ENCODE results near the gene COPS7A.
"Not testable (repeated sequence)": the region's sequence is repeated elsewhere in the genome, so short reads cannot be mapped to it uniquely, and the experiment has no call there.

The COPS7A gene

GRCh38 chr12:6701078-6701768, 22.6 kb upstream of the COPS7A start:
- DNase-seq (ENCODE audit: low read depth in 2 of 2), result no peak

- no peak for DNase-seq (ENCODE audit: low read depth in 2 of 2)
These were observed 20.2 kb upstream of the COPS7A start for GRCh38 chr12:6703631-6704030.

- not testable (repeated sequence) for DNase-seq (ENCODE audit: low read depth in 2 of 2)
These were observed 15.5 kb upstream of the COPS7A start for GRCh38 chr12:6708351-6708750.

GRCh38 chr12:6708960-6709394, 14.9 kb upstream of the COPS7A start:
- DNase-seq (ENCODE audit: low read depth in 2 of 2), result no peak

- not testable (repeated sequence) for DNase-seq (ENCODE audit: low read depth in 2 of 2)
These were observed 7.6 kb upstream of the COPS7A start for GRCh38 chr12:6716031-6716873.

GRCh38 chr12:6716874-6717437, 6.9 kb upstream of the COPS7A start:
- no peak for DNase-seq (ENCODE audit: low read depth in 2 of 2)

GRCh38 chr12:6722863-6723262, 983 bp upstream of the COPS7A start:
- DNase-seq (ENCODE audit: low read depth in 2 of 2), result no peak

- DNase-seq (ENCODE audit: low read depth in 2 of 2), result no peak
These were observed 557 bp downstream of the COPS7A start for GRCh38 chr12:6724409-6724797.

- DNase-seq (ENCODE audit: low read depth in 2 of 2), result no peak
These were observed 1.5 kb downstream of the COPS7A start for GRCh38 chr12:6725350-6725749.

GRCh38 chr12:6729186-6729585, 5.3 kb downstream of the COPS7A start:
- no peak for DNase-seq (ENCODE audit: low read depth in 2 of 2)

- no peak for DNase-seq (ENCODE audit: low read depth in 2 of 2)
These were observed 6.3 kb downstream of the COPS7A start for GRCh38 chr12:6730169-6730568.

GRCh38 chr12:6734506-6735387, 10.9 kb downstream of the COPS7A start:
- no peak for DNase-seq (ENCODE audit: low read depth in 2 of 2)

- no peak for DNase-seq (ENCODE audit: low read depth in 2 of 2)
These were observed 11.8 kb downstream of the COPS7A start for GRCh38 chr12:6735448-6736191.

- no peak for DNase-seq (ENCODE audit: low read depth in 2 of 2)
These were observed 12.9 kb downstream of the COPS7A start for GRCh38 chr12:6736754-6737153.

GRCh38 chr12:6742080-6742479, 18.2 kb downstream of the COPS7A start:
- not testable (repeated sequence) for DNase-seq (ENCODE audit: low read depth in 2 of 2)

GRCh38 chr12:6742834-6743233, 19.0 kb downstream of the COPS7A start:
- DNase-seq (ENCODE audit: low read depth in 2 of 2), result no peak

GRCh38 chr12:6743300-6743699, 19.5 kb downstream of the COPS7A start:
- not testable (repeated sequence) for DNase-seq (ENCODE audit: low read depth in 2 of 2)

- no peak for DNase-seq (ENCODE audit: low read depth in 2 of 2)
These were observed 22.1 kb downstream of the COPS7A start for GRCh38 chr12:6745741-6746525.

GRCh38 chr12:6747216-6747615, 23.4 kb downstream of the COPS7A start:
- no peak for DNase-seq (ENCODE audit: low read depth in 2 of 2)

GRCh38 chr12:6748761-6749160, 24.9 kb downstream of the COPS7A start:
- no peak for DNase-seq (ENCODE audit: low read depth in 2 of 2)

All from stimulated activated CD8-positive, alpha-beta memory T cell treated with anti-CD3 and anti-CD28 coated beads, Interleukin-2, amount 100 ng/mL, for 1 hour (primary cell).